Endothelial cell of umbilical vein (primary cell): ENCODE measurements around the gene SGCB. TPM values are rescaled to one million over a fixed set of nuclear protein-coding genes. Genes with fewer than 3 reads are reported as not detected.

ENCODE experiments used
- BruUV-seq: library from RNA; stranded (reverse); fragments of 400-500 nt; replicated peaks from 2 replicates; lab custom pipeline; 2021; lab: Mats Ljungman, UMichigan
- CTCF ChIA-PET: fragments of 300-600, 350-600 bp; sonication (Branson Sonifier 250); formaldehyde crosslinking; loops from one replicate; lab custom pipeline; 2021; ENCODE audit warnings: antibody characterized with exemption, inconsistent platforms; lab: Charles Lee
- POLR2A ChIA-PET: fragments of 300-600, 350-600 bp; sonication (Branson Sonifier 250); formaldehyde crosslinking; loops from one replicate; lab custom pipeline; 2021; ENCODE audit warnings: antibody characterized with exemption, inconsistent platforms; lab: Charles Lee
- DNase-seq: peaks from one replicate; pipeline ENCODE4 v3.0.0-alpha.2; 2011; ENCODE audit warnings: low read depth, low spot score
- FAIRE-seq: peaks from 2 replicates; lab custom pipeline; 2011; peaks lifted over from hg19 to GRCh38; lab: Jason Lieb, UNC
- H2AFZ ChIP-seq: 2 replicates; pipeline ENCODE4 v1.6.0; 2012; ENCODE audit warnings: low read depth, low read length, control low read depth, inconsistent platforms
- H3K27ac ChIP-seq: 2 replicates; pipeline ENCODE4 v1.5.1; 2011; ENCODE audit warnings: low read depth, mild to moderate bottlenecking, control low read depth, low read length, moderate library complexity; ENCODE audit not compliant: insufficient read depth
- H3K27me3 ChIP-seq, 2 experiments: 2 replicates each; pipeline versions ENCODE4 v1.6.0 to v1.6.1; 2011; ENCODE audit warnings: low read length in 2 of 2, mixed read lengths in 1 of 2; ENCODE audit not compliant: control insufficient read depth in 2 of 2, insufficient read depth in 2 of 2
- H3K36me3 ChIP-seq, 2 experiments: 2 replicates in 1 of 2; 3 replicates in 1 of 2; pipeline ENCODE4 v1.5.1; 2011; ENCODE audit warnings: low read length in 2 of 2, mild to moderate bottlenecking in 1 of 2, moderate library complexity in 1 of 2; ENCODE audit not compliant: control insufficient read depth in 2 of 2, insufficient read depth in 2 of 2; ENCODE audit errors: extremely low read depth in 1 of 2
- H3K4me1 ChIP-seq: 3 replicates; pipeline ENCODE4 v1.5.1; 2011; ENCODE audit warnings: mild to moderate bottlenecking, low read length; ENCODE audit not compliant: control insufficient read depth, insufficient read depth; ENCODE audit errors: extremely low read depth
- H3K4me2 ChIP-seq: 2 replicates; pipeline ENCODE4 v1.6.1; 2011; ENCODE audit warnings: low read length, control low read depth, mixed read lengths; ENCODE audit not compliant: insufficient read depth
- H3K4me3 ChIP-seq, 3 experiments: fragments of 200-600 bp in 1 of 3; sonication (generic), shearing (Covaris generic) in 1 of 3; replicated peaks in 1 of 3; 2 replicates each; pipeline ENCODE4 v1.5.1; 2011 to 2016; ENCODE audit warnings: control low read depth in 3 of 3, low read length in 3 of 3, mild to moderate bottlenecking in 2 of 3, inconsistent platforms in 1 of 3, low read depth in 1 of 3, moderate library complexity in 1 of 3; ENCODE audit not compliant: insufficient read depth in 1 of 3
- H3K79me2 ChIP-seq: 2 replicates; pipeline ENCODE4 v1.6.0; 2012; ENCODE audit warnings: low read length, inconsistent platforms; ENCODE audit not compliant: control insufficient read depth, insufficient read depth
- H3K9ac ChIP-seq: replicated peaks from 2 replicates; pipeline ENCODE3; 2011; ENCODE audit warnings: low read length, control low read depth; ENCODE audit not compliant: insufficient read depth; ENCODE audit errors: extremely low read depth
- H3K9me1 ChIP-seq: replicated peaks from 3 replicates; pipeline ENCODE4 v1.6.0; 2011; ENCODE audit warnings: mild to moderate bottlenecking, low read length; ENCODE audit not compliant: control insufficient read depth, insufficient read depth; ENCODE audit errors: extremely low read depth
- H3K9me3 ChIP-seq: replicated peaks from 2 replicates; pipeline ENCODE4 v1.5.1; 2012; ENCODE audit warnings: low read length, inconsistent platforms; ENCODE audit not compliant: control insufficient read depth, insufficient read depth
- H4K20me1 ChIP-seq: replicated peaks from 2 replicates; pipeline ENCODE3; 2011; ENCODE audit warnings: mild to moderate bottlenecking, low read length; ENCODE audit not compliant: control insufficient read depth, insufficient read depth; ENCODE audit errors: extremely low read depth
- CTCF ChIP-seq, 2 donors: IDR thresholded peaks; 1 replicate in 1 of 2; 2 replicates in 1 of 2; pipeline ENCODE4 v1.5.1; 2011; ENCODE audit warnings: low read length in 2 of 2, mild to moderate bottlenecking in 2 of 2, moderate library complexity in 2 of 2, control low read depth in 1 of 2, inconsistent platforms in 1 of 2, low read depth in 1 of 2; ENCODE audit not compliant: insufficient read depth in 1 of 2; ENCODE audit errors: extremely low read depth in 1 of 2
- EZH2 ChIP-seq: IDR thresholded peaks from 2 replicates; pipeline ENCODE4 v1.6.1; 2012; ENCODE audit warnings: borderline replicate concordance, low read depth, mild to moderate bottlenecking, moderate library complexity, low read length, inconsistent platforms; ENCODE audit not compliant: severe bottlenecking
- FOS ChIP-seq: IDR thresholded peaks from 2 replicates; pipeline ENCODE4 v1.6.1; 2011; ENCODE audit warnings: mild to moderate bottlenecking, low read length, moderate library complexity, borderline replicate concordance; ENCODE audit not compliant: insufficient read depth
- GATA2 ChIP-seq: IDR thresholded peaks from 2 replicates; pipeline ENCODE4 v1.7.0; 2011; ENCODE audit warnings: low read depth, mild to moderate bottlenecking, moderate library complexity, mixed read lengths, low read length; ENCODE audit not compliant: insufficient read length, insufficient read depth
- JUN ChIP-seq: IDR thresholded peaks from 2 replicates; pipeline ENCODE4 v1.6.1; 2011; ENCODE audit warnings: borderline replicate concordance, low read depth; ENCODE audit not compliant: insufficient read length, insufficient read depth
- MAX ChIP-seq: IDR thresholded peaks from 2 replicates; pipeline ENCODE4 v1.6.1; 2011; ENCODE audit not compliant: insufficient read depth, insufficient read length
- MYC ChIP-seq: IDR thresholded peaks from one replicate; pipeline ENCODE4 v1.6.1; 2011; ENCODE audit warnings: mild to moderate bottlenecking, low read depth, low read length
- POLR2A ChIP-seq: IDR thresholded peaks from 2 replicates; pipeline ENCODE4 v1.6.1; 2012; ENCODE audit warnings: low read depth, mild to moderate bottlenecking, control low read depth, low read length
- POLR2AphosphoS5 ChIP-seq: IDR thresholded peaks from 2 replicates; pipeline ENCODE4 v1.6.1; 2012; ENCODE audit warnings: low read depth, mild to moderate bottlenecking, control low read depth, low read length, moderate library complexity; ENCODE audit not compliant: insufficient read depth
- dilution Hi-C: fragments of 300-500 bp; cut with MboI; formaldehyde crosslinking; loops from one replicate; pipeline ENCODE4 v1.15.0; 2019; ENCODE audit warnings: low sequenced_read_pairs; ENCODE audit not compliant: extremely low pct_ligation_motif_present
- intact Hi-C: fragments of 100-400 bp; cut with micrococcal nuclease; formaldehyde crosslinking; loops from one replicate; pipeline ENCODE4 v1.10.0; 2022
- polyA plus RNA-seq, 4 experiments: library from polyadenylated mRNA; depleted of rRNA in 3 of 4; stranded (reverse) in 3 of 4; unstranded in 1 of 4; fragments of >200 nt; gene quantifications; 2 replicates each; pipeline versions ENCODE4 v1.2.1 to v1.2.3, GENCODE V29; 2011 to 2012; ENCODE audit warnings: missing spikeins in 1 of 4
- total RNA-seq: library from RNA; stranded (reverse); gene quantifications from 2 replicates; pipeline ENCODE4 v1.2.3, GENCODE V29; 2021

Gene SGCB
- total and polyA plus RNA-seq, 2 donors (not counting 3 experiments of a cell fraction or from before 2014, with no cell fraction given), result 13.7 to 54.0 TPM

- H3K9me3 ChIP-seq, result no peaks in the 10 kb centered on the region
- POLR2A ChIA-PET, result no interaction called here
- no peak overlapping the region for H3K27ac ChIP-seq
- peaks cover 9 to 22% of the 10 kb centered on the region in 2 experiments for H3K27me3 ChIP-seq
- CTCF ChIA-PET, result no interaction called here
- FAIRE-seq (no peak), DNase-seq (no peak)
- H3K4me2 ChIP-seq, result no peak overlapping the region
- H3K4me3 ChIP-seq, result no peak overlapping the region
- H4K20me1 ChIP-seq, result no peaks in the 10 kb centered on the region
- dilution Hi-C loops (no loop called here), intact Hi-C loops (no loop called here)
- no peak for TF ChIP-seq POLR2A
- no peak for TF ChIP-seq JUN
- no peak for TF ChIP-seq MAX
- TF ChIP-seq CTCF (IDR thresholded peaks at IDR 0.05; ENCODE audit: extremely low read depth in 1 of 2, insufficient read depth in 1 of 2, low read depth in 1 of 2, low read length in 2 of 2), result no peak
- no peak for TF ChIP-seq GATA2
- no peak for TF ChIP-seq MYC
- TF ChIP-seq EZH2, result no peak
- no peak for TF ChIP-seq FOS
- no peak for TF ChIP-seq POLR2AphosphoS5
- no peak overlapping the region for H3K9ac ChIP-seq
- BruUV-seq, result no TSS peak
- no peak overlapping the region for H2AFZ ChIP-seq
- no peaks in the 10 kb centered on the region for H3K4me1 ChIP-seq
- H3K36me3 ChIP-seq, result no peaks in the 10 kb centered on the region
- no peaks in the 10 kb centered on the region for H3K9me1 ChIP-seq
- no peaks in the 10 kb centered on the region for H3K79me2 ChIP-seq
Observed at GRCh38 chr4:52079659-52080058, 41.6 kb upstream of the SGCB start.
